Upper lobe of left lung (tissue), 6 donors: ENCODE measurements around the gene NR1H4. TPM values are rescaled to one million over a fixed set of nuclear protein-coding genes. Genes with fewer than 3 reads are reported as not detected.

Experiments
- ATAC-seq, 2 donors: fragments of 200-7000 bp; cut with Tn5 transposase; one replicate each; pipeline ENCODE4 v1.9.1; 2022; ENCODE audit warnings: mild to moderate bottlenecking in 2 of 2, moderate library complexity in 2 of 2; ENCODE audit not compliant: low FRiP score in 2 of 2
- DNase-seq, 2 donors: peaks; one replicate each; pipeline ENCODE4 v3.0.0-alpha.2; 2019 to 2020
- H3K27ac ChIP-seq, 4 donors: fragments of 200-600 bp; sonication (generic); one replicate each; pipeline ENCODE4 v1.5.1; 2016 to 2019
- H3K27me3 ChIP-seq, 4 donors: fragments of 200-600 bp; sonication (generic); one replicate each; pipeline ENCODE4 v1.5.1; 2017 to 2019
- H3K36me3 ChIP-seq, 4 donors: fragments of 200-600 bp; sonication (generic); one replicate each; pipeline ENCODE4 v1.5.1; 2016 to 2019
- H3K4me1 ChIP-seq, 4 donors: fragments of 200-600 bp; sonication (generic); one replicate each; pipeline ENCODE4 v1.5.1; 2018 to 2019
- H3K4me3 ChIP-seq, 4 donors: fragments of 200-600 bp; sonication (generic); one replicate each; pipeline ENCODE4 v1.5.1; 2017 to 2019; ENCODE audit warnings: mild to moderate bottlenecking in 2 of 4, moderate library complexity in 1 of 4
- H3K9me3 ChIP-seq, 4 donors: fragments of 200-600 bp; sonication (generic); one replicate each; pipeline ENCODE4 v1.5.1; 2018 to 2019
- EP300 ChIP-seq, 4 donors: sonication (generic); formaldehyde crosslinking; IDR thresholded peaks; one replicate each; pipeline ENCODE4 v1.5.1; 2017; ENCODE audit warnings: antibody characterized with exemption in 4 of 4, control low read depth in 2 of 4
- POLR2A ChIP-seq, 4 donors: fragments of 450-650 bp; IDR thresholded peaks; one replicate each; pipeline ENCODE4 v1.5.1; 2016 to 2017; ENCODE audit warnings: antibody characterized with exemption in 4 of 4, mild to moderate bottlenecking in 2 of 4
- POLR2AphosphoS5 ChIP-seq, 2 donors: sonication (generic); formaldehyde crosslinking; IDR thresholded peaks; one replicate each; pipeline ENCODE4 v1.5.1; 2017; ENCODE audit warnings: antibody characterized with exemption in 2 of 2
- WGBS, 2 donors: methylation state at CpG; one replicate each; pipeline ENCODE4 v1.1.5; 2017 to 2018; 5-methylcytosine and 5-hydroxymethylcytosine counted together
- total RNA-seq, 6 donors: library from RNA; depleted of rRNA in 4 of 6; stranded (reverse); fragments of >200 nt in 4 of 6; gene quantifications; one replicate each; pipeline versions ENCODE4 v1.1.0 to v1.2.1, GENCODE V29; 2016 to 2021
- TF ChIP-seq, protein P1 (sequence below), 6 experiments: fragments of 450-650 bp in 4 of 6; fragments of 200-600 bp in 2 of 6; sonication (generic) in 2 of 6; IDR thresholded peaks; one replicate each; pipeline ENCODE4 v1.5.1; 2016 to 2019; ENCODE audit warnings: antibody characterized with exemption in 6 of 6
- donor health status: DM: no; HTN: no; CAD: no; lungs with moderate emphysema.
- donor health status: DM: no; HTN: yes; CAD: no; lungs with severe emphysema.

NR1H4 gene
- total RNA-seq, 6 donors from 2014 or later = 0.09 to 0.20 TPM; not detected in 4

DNA sequence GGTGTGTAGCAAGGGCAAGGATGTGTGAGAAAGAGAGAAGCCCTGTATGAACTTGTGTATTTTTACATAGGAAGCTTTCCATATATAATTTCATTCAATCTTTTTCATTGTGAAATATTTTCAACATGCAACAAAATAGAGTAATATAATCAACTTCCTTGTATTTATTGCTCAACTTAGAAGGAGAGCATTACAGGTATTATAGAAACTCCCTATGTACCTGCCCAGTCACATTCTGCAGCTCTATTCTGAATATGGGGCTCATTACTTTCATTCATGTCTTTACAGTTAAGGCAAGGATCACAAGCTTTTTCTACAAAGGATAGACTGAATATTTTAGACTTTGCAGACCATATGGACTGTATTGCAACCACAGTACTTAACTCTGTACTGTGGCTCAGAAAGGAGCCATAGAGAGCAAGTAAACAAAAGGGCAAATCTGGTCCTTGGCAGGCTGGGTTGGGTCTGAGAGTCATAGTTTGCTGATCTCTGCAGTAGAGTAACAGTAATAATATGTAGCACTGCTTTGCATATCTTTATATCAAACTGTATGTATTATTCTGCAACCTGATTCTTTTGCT lies 11.3 kb downstream of the NR1H4 start:
- H3K36me3 ChIP-seq = no peaks in the 10 kb centered on the region
- no peaks in the 10 kb centered on the region for H3K4me1 ChIP-seq
- no peaks in the 10 kb centered on the region for H3K9me3 ChIP-seq
- H3K27me3 ChIP-seq = no peaks in the 10 kb centered on the region
- no peak for TF ChIP-seq EP300 (IDR thresholded peaks at IDR 0.05)
- no peak overlapping the region for H3K27ac ChIP-seq
- DNase-seq (no peak), ATAC-seq (no peak)
- no peak overlapping the region for H3K4me3 ChIP-seq

DNA sequence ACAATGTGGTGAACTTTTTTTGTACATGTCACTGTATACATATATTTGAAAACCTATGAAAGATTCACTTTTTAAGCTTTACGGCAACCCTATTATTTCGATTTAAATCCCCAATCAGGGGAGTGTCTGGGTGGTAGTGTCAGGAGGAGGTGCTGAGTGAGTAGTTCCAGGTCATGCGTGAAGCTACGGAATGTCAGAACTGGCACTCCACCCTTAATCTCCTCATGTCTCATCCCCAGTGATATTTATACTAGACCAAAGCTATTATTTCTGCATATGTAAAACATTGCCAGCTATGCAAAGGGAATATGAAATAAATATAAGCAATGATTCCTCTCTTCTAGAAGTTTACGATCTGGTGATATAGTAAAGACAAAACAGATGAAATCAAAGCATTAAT lies 12.3 kb downstream of the NR1H4 start:
- 78 to 83% methylated on average over 5 of the region's 5 CpGs for WGBS, 2 donors
- no peak for ATAC-seq

DNA sequence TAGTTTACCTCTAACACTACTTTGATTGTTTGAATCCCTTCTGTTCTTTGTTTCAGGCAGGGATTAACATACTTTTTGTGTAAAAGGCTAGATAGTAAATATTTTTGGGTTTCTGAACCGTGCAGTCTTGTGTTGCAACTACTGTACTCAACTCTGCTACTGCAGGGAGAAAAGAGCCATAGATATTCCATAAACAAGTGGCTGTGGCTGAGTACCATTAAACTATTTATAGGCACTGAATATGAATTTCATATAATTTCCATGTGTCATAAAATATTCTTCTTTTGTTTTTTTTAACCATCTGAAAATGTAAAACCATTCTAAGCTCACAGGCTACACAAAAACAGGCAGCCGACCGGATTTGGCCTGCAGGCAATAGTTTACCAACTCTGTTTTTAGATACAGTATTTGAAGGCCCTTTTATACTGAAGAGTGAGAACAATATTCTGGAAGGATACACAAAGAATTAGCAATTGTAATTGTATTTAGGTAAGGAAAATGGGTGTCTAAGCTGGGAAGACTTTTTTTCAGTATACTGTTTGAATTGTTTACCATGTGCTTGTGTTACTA lies 15.7 kb downstream of the NR1H4 start:
- no peak for DNase-seq
- no peak overlapping the region for H3K27ac ChIP-seq
- ATAC-seq = no peak
- H3K27me3 ChIP-seq = no peaks in the 10 kb centered on the region
- no peak overlapping the region for H3K4me3 ChIP-seq
- WGBS, 2 donors = 74 to 75% methylated on average over 3 of the region's 3 CpGs
- no peaks in the 10 kb centered on the region for H3K9me3 ChIP-seq
- H3K36me3 ChIP-seq = no peaks in the 10 kb centered on the region
- H3K4me1 ChIP-seq = no peaks in the 10 kb centered on the region
- TF ChIP-seq POLR2A (IDR thresholded peaks at IDR 0.05) = no peak
- TF ChIP-seq, protein P1, sequence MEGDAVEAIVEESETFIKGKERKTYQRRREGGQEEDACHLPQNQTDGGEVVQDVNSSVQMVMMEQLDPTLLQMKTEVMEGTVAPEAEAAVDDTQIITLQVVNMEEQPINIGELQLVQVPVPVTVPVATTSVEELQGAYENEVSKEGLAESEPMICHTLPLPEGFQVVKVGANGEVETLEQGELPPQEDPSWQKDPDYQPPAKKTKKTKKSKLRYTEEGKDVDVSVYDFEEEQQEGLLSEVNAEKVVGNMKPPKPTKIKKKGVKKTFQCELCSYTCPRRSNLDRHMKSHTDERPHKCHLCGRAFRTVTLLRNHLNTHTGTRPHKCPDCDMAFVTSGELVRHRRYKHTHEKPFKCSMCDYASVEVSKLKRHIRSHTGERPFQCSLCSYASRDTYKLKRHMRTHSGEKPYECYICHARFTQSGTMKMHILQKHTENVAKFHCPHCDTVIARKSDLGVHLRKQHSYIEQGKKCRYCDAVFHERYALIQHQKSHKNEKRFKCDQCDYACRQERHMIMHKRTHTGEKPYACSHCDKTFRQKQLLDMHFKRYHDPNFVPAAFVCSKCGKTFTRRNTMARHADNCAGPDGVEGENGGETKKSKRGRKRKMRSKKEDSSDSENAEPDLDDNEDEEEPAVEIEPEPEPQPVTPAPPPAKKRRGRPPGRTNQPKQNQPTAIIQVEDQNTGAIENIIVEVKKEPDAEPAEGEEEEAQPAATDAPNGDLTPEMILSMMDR (IDR thresholded peaks at IDR 0.05) = no peak
- no peak for TF ChIP-seq EP300 (IDR thresholded peaks at IDR 0.05)
- TF ChIP-seq POLR2AphosphoS5 (IDR thresholded peaks at IDR 0.05) = no peak

More for the DNA sequence above, 12.3 kb downstream of the NR1H4 start:
- TF ChIP-seq, protein P1 (IDR thresholded peaks at IDR 0.05) = no peak
- Histone ChIP-seq H3K4me1 (no peaks in the 10 kb centered on the region), H3K27ac (no peak overlapping the region), H3K9me3 (no peaks in the 10 kb centered on the region), H3K4me3 (no peak overlapping the region), H3K27me3 (no peaks in the 10 kb centered on the region), H3K36me3 (no peaks in the 10 kb centered on the region)
- DNase-seq = no peak

DNA sequence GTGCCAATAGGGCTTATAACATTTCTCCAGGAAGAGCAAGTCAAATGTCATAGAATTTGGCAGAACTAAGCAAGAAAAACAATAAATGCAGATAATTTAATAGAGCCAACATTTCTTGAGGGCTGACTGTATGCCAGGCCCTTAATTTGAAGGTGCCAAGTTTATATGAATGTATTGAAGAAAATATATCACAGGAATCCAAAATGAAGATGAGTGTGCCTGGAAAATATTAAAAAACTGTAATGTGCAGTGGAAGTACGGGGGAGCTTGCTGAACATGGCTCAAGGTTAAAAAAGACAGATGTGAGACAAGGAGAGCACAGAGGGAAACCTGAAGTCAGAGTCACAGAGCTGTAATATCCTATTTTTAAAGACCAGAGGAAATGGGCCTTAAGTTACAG lies 16.4 kb downstream of the NR1H4 start:
- ATAC-seq = no peak
- H3K9me3 ChIP-seq = no peaks in the 10 kb centered on the region
- TF ChIP-seq EP300 (IDR thresholded peaks at IDR 0.05) (no peak), POLR2A (IDR thresholded peaks at IDR 0.05) (no peak), POLR2AphosphoS5 (IDR thresholded peaks at IDR 0.05) (no peak)
- TF ChIP-seq, protein P1 (IDR thresholded peaks at IDR 0.05) = no peak
- no peaks in the 10 kb centered on the region for H3K36me3 ChIP-seq
- H3K4me3 ChIP-seq = no peak overlapping the region
- H3K27me3 ChIP-seq = no peaks in the 10 kb centered on the region
- H3K27ac ChIP-seq = no peak overlapping the region
- DNase-seq = no peak
- H3K4me1 ChIP-seq = no peaks in the 10 kb centered on the region
- WGBS, 2 donors = 52 to 78% methylated on average over 1 of the region's 1 CpG

GRCh38 chr12:100491104-100491503 lies 17.4 kb downstream of the NR1H4 start:
- Histone ChIP-seq H3K27me3 (no peaks in the 10 kb centered on the region), H3K4me1 (no peaks in the 10 kb centered on the region), H3K4me3 (no peak overlapping the region), H3K27ac (no peak overlapping the region), H3K9me3 (no peaks in the 10 kb centered on the region), H3K36me3 (no peaks in the 10 kb centered on the region)
- ATAC-seq (no peak), DNase-seq (no peak)
- WGBS, 2 donors = 71 to 90% methylated on average over 4 of the region's 4 CpGs
- TF ChIP-seq, protein P1 (IDR thresholded peaks at IDR 0.05) = no peak
- TF ChIP-seq POLR2AphosphoS5 (IDR thresholded peaks at IDR 0.05) (no peak), POLR2A (IDR thresholded peaks at IDR 0.05) (no peak), EP300 (IDR thresholded peaks at IDR 0.05) (no peak)
